Uterus (tissue), 4 donors: ENCODE results near the gene DHPS. TPM values are rescaled to one million over a fixed set of nuclear protein-coding genes. Genes with fewer than 3 reads are reported as not detected.

Experiments used
- DNase-seq, 2 donors: peaks; one replicate each; pipeline ENCODE4 v3.0.0-alpha.2; 2019 to 2020
- H3K27ac ChIP-seq, 2 donors: fragments of 200-600 bp; sonication (generic); 1 replicate in 1 of 2; 2 replicates in 1 of 2; pipeline ENCODE4 v1.5.1; 2016 to 2018
- H3K27me3 ChIP-seq, 2 donors: fragments of 200-600 bp; sonication (generic); one replicate each; pipeline ENCODE4 v1.5.1; 2018 to 2019; ENCODE audit warnings: control low read depth in 1 of 2
- H3K36me3 ChIP-seq, 2 donors: fragments of 200-600 bp; sonication (generic); one replicate each; pipeline ENCODE4 v1.5.1; 2019; ENCODE audit warnings: control low read depth in 1 of 2
- H3K4me1 ChIP-seq, 2 donors: fragments of 200-600 bp; sonication (generic); one replicate each; pipeline ENCODE4 v1.5.1; 2018 to 2019; ENCODE audit warnings: control low read depth in 1 of 2
- H3K4me3 ChIP-seq, 2 donors: fragments of 200-600 bp; sonication (generic); 1 replicate in 1 of 2; 2 replicates in 1 of 2; pipeline ENCODE4 v1.5.1; 2018 to 2019; ENCODE audit warnings: mild to moderate bottlenecking in 1 of 2
- H3K9me3 ChIP-seq, 2 donors: fragments of 200-600 bp; sonication (generic); one replicate each; pipeline ENCODE4 v1.5.1; 2019; ENCODE audit warnings: control low read depth in 1 of 2
- POLR2A ChIP-seq, 2 donors: fragments of 450-650 bp; IDR thresholded peaks; one replicate each; pipeline ENCODE4 v1.6.1; 2016; ENCODE audit warnings: antibody characterized with exemption in 2 of 2, mild to moderate bottlenecking in 1 of 2, moderate library complexity in 1 of 2
- intact Hi-C: fragments of 100-400 bp; cut with DNase I; formaldehyde crosslinking; loops from one replicate; pipeline ENCODE4 v1.15.1; 2023; ENCODE audit warnings: low total_unique reads
- total RNA-seq, 4 donors: library from RNA; depleted of rRNA in 3 of 4; stranded (reverse); fragments of >200 nt in 3 of 4; gene quantifications; one replicate each; pipeline versions ENCODE4 v1.1.0 to v1.2.4, GENCODE V29; 2014 to 2023
- TF ChIP-seq, protein P1 (sequence below), 4 experiments: fragments of 200-600 bp in 2 of 4; fragments of 450-650 bp in 2 of 4; sonication (generic) in 2 of 4; IDR thresholded peaks; one replicate each; pipeline ENCODE4 v1.5.1; 2016 to 2019; ENCODE audit warnings: antibody characterized with exemption in 4 of 4, mild to moderate bottlenecking in 2 of 4, moderate library complexity in 1 of 4
- donor health status: DM: yes; HTN: yes; CAD: no.

The DHPS gene
- total RNA-seq, 4 donors from 2014 or later, result 70.9 to 125 (median 97.1) TPM

DNA sequence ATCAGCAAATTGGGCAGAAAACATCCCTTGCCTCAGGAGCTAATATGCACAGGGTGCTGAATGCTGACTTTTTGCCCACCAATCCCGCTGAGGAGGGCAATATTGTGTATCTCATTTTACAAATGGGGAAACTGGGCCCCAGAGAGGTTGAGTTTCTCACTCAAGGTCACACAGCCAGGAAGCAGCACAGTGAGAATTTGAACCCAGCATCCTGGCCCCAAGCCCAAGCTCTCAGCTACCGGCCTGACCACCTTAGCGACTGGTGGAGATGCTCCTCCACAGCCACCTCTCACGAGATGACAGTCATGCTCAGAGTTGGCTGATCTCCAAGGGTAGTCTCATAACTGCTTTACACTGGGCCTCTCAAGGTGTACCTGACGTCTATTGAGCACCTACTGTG, 11.3 kb upstream of the DHPS start:
- Histone ChIP-seq H3K36me3 (no peaks in the 10 kb centered on the region), H3K4me1 (peaks cover 0 to 7% of the 10 kb centered on the region in 2 donors), H3K27me3 (no peaks in the 10 kb centered on the region), H3K4me3 (no peak overlapping the region), H3K27ac (no peak overlapping the region), H3K9me3 (no peaks in the 10 kb centered on the region)
- DNase-seq, result no peak
- intact Hi-C loops, result no loop called here
- TF ChIP-seq, protein P1, sequence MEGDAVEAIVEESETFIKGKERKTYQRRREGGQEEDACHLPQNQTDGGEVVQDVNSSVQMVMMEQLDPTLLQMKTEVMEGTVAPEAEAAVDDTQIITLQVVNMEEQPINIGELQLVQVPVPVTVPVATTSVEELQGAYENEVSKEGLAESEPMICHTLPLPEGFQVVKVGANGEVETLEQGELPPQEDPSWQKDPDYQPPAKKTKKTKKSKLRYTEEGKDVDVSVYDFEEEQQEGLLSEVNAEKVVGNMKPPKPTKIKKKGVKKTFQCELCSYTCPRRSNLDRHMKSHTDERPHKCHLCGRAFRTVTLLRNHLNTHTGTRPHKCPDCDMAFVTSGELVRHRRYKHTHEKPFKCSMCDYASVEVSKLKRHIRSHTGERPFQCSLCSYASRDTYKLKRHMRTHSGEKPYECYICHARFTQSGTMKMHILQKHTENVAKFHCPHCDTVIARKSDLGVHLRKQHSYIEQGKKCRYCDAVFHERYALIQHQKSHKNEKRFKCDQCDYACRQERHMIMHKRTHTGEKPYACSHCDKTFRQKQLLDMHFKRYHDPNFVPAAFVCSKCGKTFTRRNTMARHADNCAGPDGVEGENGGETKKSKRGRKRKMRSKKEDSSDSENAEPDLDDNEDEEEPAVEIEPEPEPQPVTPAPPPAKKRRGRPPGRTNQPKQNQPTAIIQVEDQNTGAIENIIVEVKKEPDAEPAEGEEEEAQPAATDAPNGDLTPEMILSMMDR (IDR thresholded peaks at IDR 0.05), result no peak
- TF ChIP-seq POLR2A (IDR thresholded peaks at IDR 0.05), result no peak

GRCh38 chr19:12689581-12690216, 8.0 kb upstream of the DHPS start:
- no peaks in the 10 kb centered on the region for H3K27me3 ChIP-seq
- intact Hi-C loops, result no loop called here
- no peak overlapping the region for H3K27ac ChIP-seq
- H3K9me3 ChIP-seq, result no peaks in the 10 kb centered on the region
- no peaks in the 10 kb centered on the region for H3K36me3 ChIP-seq
- no peaks in the 10 kb centered on the region for H3K4me1 ChIP-seq
- DNase-seq, result no peak
- TF ChIP-seq, protein P1 (IDR thresholded peaks at IDR 0.05), result no peak
- H3K4me3 ChIP-seq, result no peak overlapping the region

- no peak for DNase-seq
- H3K4me1 ChIP-seq, result no peaks in the 10 kb centered on the region
- no peak overlapping the region for H3K27ac ChIP-seq
- intact Hi-C loops, result no loop called here
- H3K9me3 ChIP-seq, result no peaks in the 10 kb centered on the region
- H3K27me3 ChIP-seq, result no peaks in the 10 kb centered on the region
- TF ChIP-seq, protein P1 (IDR thresholded peaks at IDR 0.05), result no peak
- no peaks in the 10 kb centered on the region for H3K36me3 ChIP-seq
- no peak overlapping the region for H3K4me3 ChIP-seq
Measured at GRCh38 chr19:12689012-12689411, 7.3 kb upstream of the DHPS start.

DNA sequence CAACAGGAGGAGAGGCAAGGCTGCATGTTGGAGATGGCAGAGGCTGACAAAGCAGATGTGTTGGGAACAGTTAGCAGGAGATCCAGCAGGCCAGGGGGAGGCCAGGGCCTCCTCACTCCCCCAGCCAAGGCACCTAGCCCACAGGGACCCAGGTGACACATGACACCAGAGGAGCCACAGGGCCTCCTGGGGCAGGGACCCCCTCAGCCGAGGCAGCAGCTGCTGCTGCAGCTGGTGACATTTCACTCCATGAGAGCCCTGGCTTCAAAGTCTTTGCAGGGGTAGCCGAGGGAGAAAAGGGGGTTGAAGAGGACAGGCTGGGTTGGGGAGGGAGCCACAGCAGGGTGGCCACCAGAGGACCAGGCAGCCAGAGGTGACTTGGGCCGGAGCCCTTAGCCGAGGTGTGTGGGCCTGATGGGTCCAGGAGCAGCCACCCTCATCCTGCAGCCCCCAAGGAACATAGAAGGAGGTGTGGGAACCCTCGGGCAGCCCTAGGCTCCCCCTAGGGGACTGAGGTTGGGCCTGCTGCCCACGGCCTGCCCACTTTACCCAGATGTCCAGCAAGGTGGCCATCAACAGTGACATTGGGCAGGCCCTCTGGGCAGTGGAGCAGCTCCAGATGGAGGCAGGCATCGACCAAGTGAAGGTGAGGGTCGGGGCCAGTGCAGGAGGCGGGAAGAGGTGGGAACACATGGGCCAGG, 6.0 kb upstream of the DHPS start, which contains the start of gene GNG14:
TSS of gene GNG14 (plus strand) at position 503 of the 701 bp plus-strand sequence. CDS start at position 554, 51 bp downstream.
- Histone ChIP-seq H3K27ac (no peak within 1 kb of the TSS), H3K27me3 (no peaks in the 10 kb centered on the region), H3K4me3 (no peak within 1 kb of the TSS), H3K36me3 (no peaks in the 10 kb centered on the region), H3K4me1 (no peaks in the 10 kb centered on the region), H3K9me3 (no peaks in the 10 kb centered on the region)
- intact Hi-C loops, result no loop called here
- no peak for DNase-seq
- no peak for TF ChIP-seq POLR2A (IDR thresholded peaks at IDR 0.05)
- TF ChIP-seq, protein P1 (IDR thresholded peaks at IDR 0.05), result no peak

GRCh38 chr19:12685831-12686230, 4.2 kb upstream of the DHPS start:
- no peaks in the 10 kb centered on the region for H3K36me3 ChIP-seq
- TF ChIP-seq, protein P1 (IDR thresholded peaks at IDR 0.05), result no peak
- TF ChIP-seq POLR2A (IDR thresholded peaks at IDR 0.05), result no peak
- no peaks in the 10 kb centered on the region for H3K27me3 ChIP-seq
- H3K4me1 ChIP-seq, result no peaks in the 10 kb centered on the region
- DNase-seq, result no peak
- H3K4me3 ChIP-seq, result no peak overlapping the region
- no peak overlapping the region for H3K27ac ChIP-seq
- no peaks in the 10 kb centered on the region for H3K9me3 ChIP-seq
- intact Hi-C loops, result no loop called here
